ENCODE results near the gene FDXR.

The FDXR gene

GRCh38 chr17:74865504-74866197, 7.1 kb downstream of the FDXR start:
- peaks cover 11% of the 10 kb centered on the region for H3K27me3 ChIP-seq (ENCODE audit: insufficient read depth, poor library complexity, severe bottlenecking)
- no peak overlapping the region for H3K27ac ChIP-seq (replicated peaks)
- TF ChIP-seq CTCF (IDR thresholded peaks at IDR 0.05; ENCODE audit: insufficient read depth, low read length), result no peak
- TF ChIP-seq POLR2AphosphoS5 (IDR thresholded peaks at IDR 0.05; ENCODE audit: low read depth), result no peak
- no peak for TF ChIP-seq REST (IDR thresholded peaks at IDR 0.05; ENCODE audit: insufficient replicate concordance, low read depth)
- TF ChIP-seq SPI1 (IDR thresholded peaks at IDR 0.05; ENCODE audit: borderline replicate concordance, low read depth), result no peak
- TF ChIP-seq GABPA (IDR thresholded peaks at IDR 0.05; ENCODE audit: low read depth), result no peak
- DNase-seq (ENCODE audit: low read depth in 1 of 2, low spot score in 1 of 2), result no peak
- no peak overlapping the region for H3K4me3 ChIP-seq (replicated peaks; ENCODE audit: insufficient read depth, low read length)

- Histone ChIP-seq H3K27me3 (ENCODE audit: insufficient read depth, poor library complexity, severe bottlenecking) (peaks cover 18% of the 10 kb centered on the region), H3K4me3 (replicated peaks; ENCODE audit: insufficient read depth, low read length) (no peak overlapping the region), H3K27ac (replicated peaks) (no peak overlapping the region)
- TF ChIP-seq SPI1 (IDR thresholded peaks at IDR 0.05; ENCODE audit: borderline replicate concordance, low read depth) (no peak), CTCF (IDR thresholded peaks at IDR 0.05; ENCODE audit: insufficient read depth, low read length) (peak; percentile 97), REST (IDR thresholded peaks at IDR 0.05; ENCODE audit: insufficient replicate concordance, low read depth) (no peak)
- DNase-seq (ENCODE audit: low read depth in 1 of 2, low spot score in 1 of 2), result peak in 1 of 2 experiments; percentile 70
Measured at GRCh38 chr17:74864866-74865395, 7.9 kb downstream of the FDXR start.

- no peak for TF ChIP-seq POLR2AphosphoS5 (IDR thresholded peaks at IDR 0.05; ENCODE audit: low read depth)
- TF ChIP-seq SPI1 (IDR thresholded peaks at IDR 0.05; ENCODE audit: borderline replicate concordance, low read depth), result no peak
- no peak for TF ChIP-seq GABPA (IDR thresholded peaks at IDR 0.05; ENCODE audit: low read depth)
- TF ChIP-seq CTCF (IDR thresholded peaks at IDR 0.05; ENCODE audit: insufficient read depth, low read length), result no peak
- no peak for TF ChIP-seq REST (IDR thresholded peaks at IDR 0.05; ENCODE audit: insufficient replicate concordance, low read depth)
- H3K27ac ChIP-seq (replicated peaks), result no peak overlapping the region
- no peak for DNase-seq (ENCODE audit: low read depth in 1 of 2, low spot score in 1 of 2)
- no peak overlapping the region for H3K4me3 ChIP-seq (replicated peaks; ENCODE audit: insufficient read depth, low read length)
- peaks cover 21% of the 10 kb centered on the region for H3K27me3 ChIP-seq (ENCODE audit: insufficient read depth, poor library complexity, severe bottlenecking)
Measured at GRCh38 chr17:74864297-74864865, 8.4 kb downstream of the FDXR start.
